PC-9 (cell line): Measurements from ENCODE around the gene SPARCL1. TPM values are rescaled to one million over a fixed set of nuclear protein-coding genes. Genes with fewer than 3 reads are reported as not detected.

Source experiments
- BruUV-seq: library from RNA; stranded (reverse); fragments of 400-500 nt; replicated peaks from 2 replicates; lab custom pipeline; 2021; lab: Mats Ljungman, UMichigan
- CTCF ChIA-PET: fragments of 300-600 bp; sonication (Branson Sonifier 250); formaldehyde crosslinking; loops from one replicate; lab custom pipeline; 2022; ENCODE audit warnings: antibody characterized with exemption; lab: Charles Lee
- POLR2A ChIA-PET: fragments of 300-600 bp; sonication (Branson Sonifier 250); formaldehyde crosslinking; loops from one replicate; lab custom pipeline; 2022; ENCODE audit warnings: antibody characterized with exemption; ENCODE audit not compliant: unreplicated experiment; lab: Charles Lee
- DNase-seq, 2 experiments: peaks; one replicate each; pipeline versions ENCODE4 v3.0.0 to v3.0.0-alpha.2; 2015 to 2022; ENCODE audit warnings: mixed read lengths in 1 of 2
- H2AFZ ChIP-seq: fragments of 200-600 bp; sonication (generic); 2 replicates; pipeline ENCODE4 v1.8.1; 2017; ENCODE audit warnings: antibody characterized with exemption
- H3F3A ChIP-seq: fragments of 200-600 bp; sonication (generic); 2 replicates; pipeline ENCODE4 v1.8.1; 2017; ENCODE audit warnings: antibody characterized with exemption, mild to moderate bottlenecking, low read depth; ENCODE audit not compliant: insufficient read depth
- H3K27ac ChIP-seq: fragments of 200-600 bp; sonication (generic); 2 replicates; pipeline ENCODE4 v1.6.1; 2016; ENCODE audit warnings: mixed run types
- H3K27me3 ChIP-seq: fragments of 200-600 bp; sonication (generic); 2 replicates; pipeline ENCODE4 v1.6.1; 2016; ENCODE audit warnings: low read depth, mixed run types; ENCODE audit not compliant: insufficient read depth
- H3K36me3 ChIP-seq: fragments of 200-600 bp; sonication (generic); 2 replicates; pipeline ENCODE4 v1.6.1; 2016; ENCODE audit warnings: low read depth, mixed run types
- H3K4me1 ChIP-seq: fragments of 200-600 bp; sonication (generic); replicated peaks from 2 replicates; pipeline ENCODE4 v1.6.1; 2016; ENCODE audit warnings: mixed run types; ENCODE audit not compliant: insufficient read depth
- H3K4me2 ChIP-seq: fragments of 200-600 bp; sonication (generic); 2 replicates; pipeline ENCODE4 v1.6.1; 2017; ENCODE audit warnings: mixed run types
- H3K4me3 ChIP-seq: fragments of 200-600 bp; sonication (generic); 2 replicates; pipeline ENCODE4 v1.6.1; 2016; ENCODE audit warnings: mixed run types
- H3K79me2 ChIP-seq: fragments of 200-600 bp; sonication (generic); 2 replicates; pipeline ENCODE4 v1.6.1; 2017; ENCODE audit warnings: low read depth, mixed run types
- H3K9me2 ChIP-seq: fragments of 200-600 bp; sonication (generic); 2 replicates; pipeline ENCODE4 v1.8.1; 2017; ENCODE audit warnings: mild to moderate bottlenecking; ENCODE audit not compliant: insufficient read depth
- H3K9me3 ChIP-seq: fragments of 200-600 bp; sonication (generic); 2 replicates; pipeline ENCODE4 v1.8.1; 2016; ENCODE audit warnings: low read depth; ENCODE audit not compliant: insufficient read depth
- H4K20me1 ChIP-seq: fragments of 200-600 bp; sonication (generic); 2 replicates; pipeline ENCODE4 v1.8.1; 2017; ENCODE audit not compliant: insufficient read depth
- CTCF ChIP-seq: fragments of 200-600 bp; sonication (generic); conservative IDR thresholded peaks from 2 replicates; pipeline ENCODE4 v1.6.1; 2017; ENCODE audit warnings: mixed run types, antibody characterized with exemption, mild to moderate bottlenecking, moderate library complexity
- EZH2 ChIP-seq: fragments of 200-600 bp; sonication (generic); IDR thresholded peaks from 2 replicates; pipeline ENCODE4 v1.8.0; 2017; ENCODE audit warnings: antibody characterized with exemption, low read depth
- intact Hi-C: fragments of 100-400 bp; cut with micrococcal nuclease; formaldehyde crosslinking; loops from one replicate; pipeline ENCODE4 v1.10.0; 2022; ENCODE audit not compliant: unreplicated experiment
- total RNA-seq: library from RNA; stranded (reverse); gene quantifications from 2 replicates; pipeline ENCODE4 v1.2.3, GENCODE V29; 2021

SPARCL1 gene
- total RNA-seq, 1 experiment from 2014 or later, result not detected

- Histone ChIP-seq H3K36me3 (no peaks in the 10 kb centered on the region), H3K9me2 (no peaks in the 10 kb centered on the region), H3K27ac (no peak overlapping the region), H3K79me2 (no peaks in the 10 kb centered on the region), H3F3A (no peaks in the 10 kb centered on the region), H4K20me1 (no peaks in the 10 kb centered on the region), H3K4me1 (no peaks in the 10 kb centered on the region), H3K9me3 (no peaks in the 10 kb centered on the region), H3K27me3 (no peaks in the 10 kb centered on the region), H3K4me2 (no peak overlapping the region), H2AFZ (no peak overlapping the region), H3K4me3 (no peak overlapping the region)
- TF ChIP-seq CTCF (no peak), EZH2 (no peak)
- BruUV-seq, result no TSS peak
- no peak for DNase-seq
- intact Hi-C loops, result no loop called here
- CTCF ChIA-PET, result no interaction called here
- POLR2A ChIA-PET, result no interaction called here
These were observed 37.1 kb upstream of the SPARCL1 start for GRCh38 chr4:87566276-87566675.

DNA sequence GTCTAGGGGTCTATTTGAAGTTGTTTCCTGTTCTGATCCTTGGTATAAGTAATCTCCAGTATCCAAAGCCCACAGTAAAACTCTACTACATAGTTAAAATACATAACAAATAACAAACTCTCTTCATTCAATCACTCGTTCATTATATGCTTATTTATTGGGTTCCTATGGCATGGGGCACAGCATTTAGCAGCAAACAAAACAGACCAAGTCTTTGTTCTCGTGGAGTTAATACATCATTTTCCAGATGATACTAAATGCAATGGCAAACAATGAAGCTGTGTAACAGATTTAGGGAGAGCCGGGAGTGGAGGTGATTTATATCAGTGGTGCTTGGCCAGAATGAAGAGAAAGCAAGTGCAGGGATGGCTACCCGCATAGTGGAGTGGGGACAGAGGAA, 36.6 kb upstream of the SPARCL1 start:
- no peaks in the 10 kb centered on the region for H3K9me3 ChIP-seq
- H3K4me2 ChIP-seq, result no peak overlapping the region
- CTCF ChIA-PET, result no interaction called here
- no peak for DNase-seq
- H3F3A ChIP-seq, result no peaks in the 10 kb centered on the region
- H4K20me1 ChIP-seq, result no peaks in the 10 kb centered on the region
- no peaks in the 10 kb centered on the region for H3K36me3 ChIP-seq
- no peaks in the 10 kb centered on the region for H3K79me2 ChIP-seq
- BruUV-seq, result no TSS peak
- intact Hi-C loops, result no loop called here
- no peak overlapping the region for H3K4me3 ChIP-seq
- H3K27me3 ChIP-seq, result no peaks in the 10 kb centered on the region
- H3K9me2 ChIP-seq, result no peaks in the 10 kb centered on the region
- POLR2A ChIA-PET, result no interaction called here
- no peaks in the 10 kb centered on the region for H3K4me1 ChIP-seq
- no peak overlapping the region for H3K27ac ChIP-seq
- TF ChIP-seq CTCF, result no peak
- no peak for TF ChIP-seq EZH2
- no peak overlapping the region for H2AFZ ChIP-seq

- DNase-seq, result no peak
- Histone ChIP-seq H3K27ac (no peak overlapping the region), H3K9me2 (no peaks in the 10 kb centered on the region), H3K27me3 (no peaks in the 10 kb centered on the region), H4K20me1 (no peaks in the 10 kb centered on the region), H3K9me3 (no peaks in the 10 kb centered on the region), H3K36me3 (no peaks in the 10 kb centered on the region), H3K4me3 (no peak overlapping the region), H3F3A (no peaks in the 10 kb centered on the region), H3K79me2 (no peaks in the 10 kb centered on the region), H3K4me1 (0 out of 2 replicates have a peak, but pooled peaks cover 2% of the 10 kb centered on the region), H2AFZ (no peak overlapping the region), H3K4me2 (no peak overlapping the region)
- intact Hi-C loops, result no loop called here
- TF ChIP-seq CTCF, result no peak
- TF ChIP-seq EZH2, result no peak
- BruUV-seq, result no TSS peak
- CTCF ChIA-PET, result interaction anchor here (0.6 kb wide), 1 partner anchor 292 kb away, joined by 4 read pairs; no protein-coding TSS in a partner anchor
- POLR2A ChIA-PET, result no interaction called here
These were observed 31.6 kb upstream of the SPARCL1 start for GRCh38 chr4:87560802-87561201.
